ENCODE results near the gene PRKCD.

Gene PRKCD

GRCh38 chr3:53129344-53129743 lies 31.7 kb upstream of the PRKCD start:
- Histone ChIP-seq H3K18ac (ENCODE audit: low read length) (no peak overlapping the region), H4K91ac (ENCODE audit: low read depth, low read length, poor library complexity) (no peak overlapping the region), H2BK12ac (ENCODE audit: low read length) (no peak overlapping the region), H2AFZ (ENCODE audit: low read length) (peak overlapping the region; percentile 81), H3K36me3 (replicated peaks in 1 of 2; ENCODE audit: control insufficient read depth in 2 of 2, insufficient read depth in 2 of 2, low read length in 2 of 2) (peaks cover 10 to 24% of the 10 kb centered on the region in 2 donors), H2AK5ac (ENCODE audit: low read depth, low read length) (no peak overlapping the region), H3K9me3 (replicated peaks in 1 of 2; ENCODE audit: control insufficient read depth in 2 of 2, insufficient read depth in 1 of 2, low read depth in 1 of 2, low read length in 2 of 2) (no peaks in the 10 kb centered on the region), H3K14ac (ENCODE audit: low read length) (no peak overlapping the region), H3K79me1 (ENCODE audit: low read depth, low read length) (peaks cover 6% of the 10 kb centered on the region), H3K27ac (replicated peaks; ENCODE audit: low read length) (no peak overlapping the region), H4K8ac (ENCODE audit: low read depth, low read length) (no peak overlapping the region), H3K9ac (ENCODE audit: low read depth, low read length, poor library complexity) (no peak overlapping the region), H3K23ac (ENCODE audit: low read depth, low read length, poor library complexity) (no peak overlapping the region), H3K4me2 (ENCODE audit: insufficient read depth, low read length, poor library complexity, severe bottlenecking) (peak overlapping the region; percentile 78), H2BK120ac (ENCODE audit: low read depth, low read length) (no peak overlapping the region), H3K4me1 (ENCODE audit: control insufficient read depth in 2 of 2, insufficient read depth in 1 of 2, low read depth in 1 of 2, low read length in 2 of 2) (peaks cover 0 to 5% of the 10 kb centered on the region in 2 donors), H3K27me3 (ENCODE audit: control insufficient read depth in 3 of 3, insufficient read depth in 3 of 3, low read depth in 1 of 3, low read length in 3 of 3) (no peaks in the 10 kb centered on the region), H3K4me3 (ENCODE audit: low read length in 2 of 2) (peak overlapping the region in 1 of 2 donors; percentile 76), H2BK15ac (ENCODE audit: low read length) (no peak overlapping the region), H2BK5ac (ENCODE audit: low read length) (no peak overlapping the region), H3K4ac (ENCODE audit: low read length) (no peak overlapping the region)
- no peak for DNase-seq (ENCODE audit: low spot score)
- WGBS, 2 donors (ENCODE audit: extremely low coverage in 2 of 2, insufficient read length in 2 of 2, insufficient replicate concordance in 1 of 2): no CpG with 5 or more reads among the region's 3 CpGs

- H3K14ac ChIP-seq (ENCODE audit: low read length): no peak within 1 kb of the TSS
- peak within 1 kb of the TSS; percentile 95 for H4K8ac ChIP-seq (ENCODE audit: low read depth, low read length)
- peak within 1 kb of the TSS; percentile 91 for H3K18ac ChIP-seq (ENCODE audit: low read length)
- no peaks in the 10 kb centered on the region for H3K9me3 ChIP-seq (replicated peaks in 1 of 2; ENCODE audit: control insufficient read depth in 2 of 2, insufficient read depth in 1 of 2, low read depth in 1 of 2, low read length in 2 of 2)
- peaks cover 6% of the 10 kb centered on the region for H3K79me1 ChIP-seq (ENCODE audit: low read depth, low read length)
- WGBS, 2 donors (ENCODE audit: extremely low coverage in 2 of 2, insufficient read length in 2 of 2, insufficient replicate concordance in 1 of 2): no CpG with 5 or more reads among the region's 41 CpGs
- H3K27me3 ChIP-seq (ENCODE audit: control insufficient read depth in 3 of 3, insufficient read depth in 3 of 3, low read depth in 1 of 3, low read length in 3 of 3): no peaks in the 10 kb centered on the region
- H2AFZ ChIP-seq (ENCODE audit: low read length): peak within 1 kb of the TSS; percentile 81
- no peak within 1 kb of the TSS for H2AK5ac ChIP-seq (ENCODE audit: low read depth, low read length)
- peak within 1 kb of the TSS; percentile 67 for H2BK5ac ChIP-seq (ENCODE audit: low read length)
- peaks cover 0 to 5% of the 10 kb centered on the region in 2 donors for H3K4me1 ChIP-seq (ENCODE audit: control insufficient read depth in 2 of 2, insufficient read depth in 1 of 2, low read depth in 1 of 2, low read length in 2 of 2)
- H3K27ac ChIP-seq (replicated peaks; ENCODE audit: low read length): peak within 1 kb of the TSS; percentile 16
- peak within 1 kb of the TSS; percentile 50 for H4K91ac ChIP-seq (ENCODE audit: low read depth, low read length, poor library complexity)
- peaks cover 3 to 13% of the 10 kb centered on the region in 2 donors for H3K36me3 ChIP-seq (replicated peaks in 1 of 2; ENCODE audit: control insufficient read depth in 2 of 2, insufficient read depth in 2 of 2, low read length in 2 of 2)
- H3K9ac ChIP-seq (ENCODE audit: low read depth, low read length, poor library complexity): peak within 1 kb of the TSS; percentile 92
- H2BK12ac ChIP-seq (ENCODE audit: low read length): peak within 1 kb of the TSS; percentile 41
- no peak within 1 kb of the TSS for H2BK15ac ChIP-seq (ENCODE audit: low read length)
- H3K23ac ChIP-seq (ENCODE audit: low read depth, low read length, poor library complexity): peak within 1 kb of the TSS; percentile 62
- H2BK120ac ChIP-seq (ENCODE audit: low read depth, low read length): no peak within 1 kb of the TSS
- peak within 1 kb of the TSS; percentile 78 for H3K4me2 ChIP-seq (ENCODE audit: insufficient read depth, low read length, poor library complexity, severe bottlenecking)
- peak; percentile 94 for DNase-seq (ENCODE audit: low spot score)
- H3K4ac ChIP-seq (ENCODE audit: low read length): no peak within 1 kb of the TSS
- H3K4me3 ChIP-seq (ENCODE audit: low read length in 2 of 2): peak within 1 kb of the TSS; percentile 76 to 87
Measured at GRCh38 chr3:53130179-53131061, 30.6 kb upstream of the PRKCD start, which contains the start of gene RFT1. Gene RFT1, minus strand, starts transcription at chr3:53130435. Its CDS starts 35 bp downstream, at chr3:53130400.

- Histone ChIP-seq H3K27ac (replicated peaks; ENCODE audit: low read length) (no peak overlapping the region), H3K9ac (ENCODE audit: low read depth, low read length, poor library complexity) (no peak overlapping the region)
Measured at GRCh38 chr3:53131096-53131495, 29.9 kb upstream of the PRKCD start.

GRCh38 chr3:53132347-53132746 lies 28.7 kb upstream of the PRKCD start:
- H2BK12ac ChIP-seq (ENCODE audit: low read length): no peak overlapping the region
- H2BK15ac ChIP-seq (ENCODE audit: low read length): no peak overlapping the region
- H3K27me3 ChIP-seq (ENCODE audit: control insufficient read depth in 3 of 3, insufficient read depth in 3 of 3, low read depth in 1 of 3, low read length in 3 of 3): peaks cover 0 to 2% (median 0%) of the 10 kb centered on the region in 3 experiments
- no peak overlapping the region for H2BK120ac ChIP-seq (ENCODE audit: low read depth, low read length)
- H4K91ac ChIP-seq (ENCODE audit: low read depth, low read length, poor library complexity): no peak overlapping the region
- no CpG with 5 or more reads among the region's 5 CpGs for WGBS, 2 donors (ENCODE audit: extremely low coverage in 2 of 2, insufficient read length in 2 of 2, insufficient replicate concordance in 1 of 2)
- H3K4me3 ChIP-seq (ENCODE audit: low read length in 2 of 2): no peak overlapping the region
- H3K4me1 ChIP-seq (ENCODE audit: control insufficient read depth in 2 of 2, insufficient read depth in 1 of 2, low read depth in 1 of 2, low read length in 2 of 2): peaks cover 0 to 5% of the 10 kb centered on the region in 2 donors
- no peak overlapping the region for H3K18ac ChIP-seq (ENCODE audit: low read length)
- peaks cover 6% of the 10 kb centered on the region for H3K79me1 ChIP-seq (ENCODE audit: low read depth, low read length)
- H3K9me3 ChIP-seq (replicated peaks in 1 of 2; ENCODE audit: control insufficient read depth in 2 of 2, insufficient read depth in 1 of 2, low read depth in 1 of 2, low read length in 2 of 2): no peaks in the 10 kb centered on the region
- H3K4me2 ChIP-seq (ENCODE audit: insufficient read depth, low read length, poor library complexity, severe bottlenecking): no peak overlapping the region
- no peak overlapping the region for H2AK5ac ChIP-seq (ENCODE audit: low read depth, low read length)
- no peak overlapping the region for H2AFZ ChIP-seq (ENCODE audit: low read length)
- no peak overlapping the region for H3K23ac ChIP-seq (ENCODE audit: low read depth, low read length, poor library complexity)
- no peak overlapping the region for H3K14ac ChIP-seq (ENCODE audit: low read length)
- H2BK5ac ChIP-seq (ENCODE audit: low read length): no peak overlapping the region
- no peaks in the 10 kb centered on the region for H3K36me3 ChIP-seq (replicated peaks in 1 of 2; ENCODE audit: control insufficient read depth in 2 of 2, insufficient read depth in 2 of 2, low read length in 2 of 2)
- DNase-seq (ENCODE audit: low spot score): no peak
- H3K9ac ChIP-seq (ENCODE audit: low read depth, low read length, poor library complexity): no peak overlapping the region
- no peak overlapping the region for H4K8ac ChIP-seq (ENCODE audit: low read depth, low read length)
- no peak overlapping the region for H3K27ac ChIP-seq (replicated peaks; ENCODE audit: low read length)
- no peak overlapping the region for H3K4ac ChIP-seq (ENCODE audit: low read length)

More at GRCh38 chr3:53131096-53131495, 29.9 kb upstream of the PRKCD start:
- Histone ChIP-seq H3K9me3 (replicated peaks in 1 of 2; ENCODE audit: control insufficient read depth in 2 of 2, insufficient read depth in 1 of 2, low read depth in 1 of 2, low read length in 2 of 2) (no peaks in the 10 kb centered on the region), H3K4me3 (ENCODE audit: low read length in 2 of 2) (peak overlapping the region; percentile 17 to 76), H3K4ac (ENCODE audit: low read length) (no peak overlapping the region), H2AFZ (ENCODE audit: low read length) (peak overlapping the region; percentile 81), H4K8ac (ENCODE audit: low read depth, low read length) (no peak overlapping the region), H2BK15ac (ENCODE audit: low read length) (no peak overlapping the region), H3K36me3 (replicated peaks in 1 of 2; ENCODE audit: control insufficient read depth in 2 of 2, insufficient read depth in 2 of 2, low read length in 2 of 2) (peaks cover 0 to 6% of the 10 kb centered on the region in 2 donors), H3K27me3 (ENCODE audit: control insufficient read depth in 3 of 3, insufficient read depth in 3 of 3, low read depth in 1 of 3, low read length in 3 of 3) (no peaks in the 10 kb centered on the region), H3K18ac (ENCODE audit: low read length) (no peak overlapping the region), H2AK5ac (ENCODE audit: low read depth, low read length) (no peak overlapping the region), H3K4me1 (ENCODE audit: control insufficient read depth in 2 of 2, insufficient read depth in 1 of 2, low read depth in 1 of 2, low read length in 2 of 2) (peaks cover 0 to 5% of the 10 kb centered on the region in 2 donors), H2BK120ac (ENCODE audit: low read depth, low read length) (no peak overlapping the region), H3K79me1 (ENCODE audit: low read depth, low read length) (peaks cover 6% of the 10 kb centered on the region), H2BK5ac (ENCODE audit: low read length) (no peak overlapping the region), H3K14ac (ENCODE audit: low read length) (no peak overlapping the region), H3K23ac (ENCODE audit: low read depth, low read length, poor library complexity) (no peak overlapping the region), H3K4me2 (ENCODE audit: insufficient read depth, low read length, poor library complexity, severe bottlenecking) (peak overlapping the region; percentile 56), H2BK12ac (ENCODE audit: low read length) (peak overlapping the region; percentile 41), H4K91ac (ENCODE audit: low read depth, low read length, poor library complexity) (no peak overlapping the region)
- no CpG with 5 or more reads among the region's 4 CpGs for WGBS, 2 donors (ENCODE audit: extremely low coverage in 2 of 2, insufficient read length in 2 of 2, insufficient replicate concordance in 1 of 2)
- DNase-seq (ENCODE audit: low spot score): no peak
